Spleen (tissue), 11 donors: ENCODE data around the gene PADI2. TPM values are rescaled to one million over a fixed set of nuclear protein-coding genes. Genes with fewer than 3 reads are reported as not detected.

Experiments used
- DNase-seq: peaks from one replicate; pipeline ENCODE4 v3.0.0-alpha.2; 2020
- H3K27ac ChIP-seq, 8 donors: fragments of 200-600 bp; sonication (generic) in 7 of 8; 1 replicate in 4 of 8; 2 replicates in 4 of 8; pipeline versions ENCODE4 v1.5.0 to v1.8.0; 2016 to 2021; ENCODE audit warnings: inconsistent platforms in 4 of 8, mild to moderate bottlenecking in 4 of 8, moderate library complexity in 1 of 8
- H3K27me3 ChIP-seq, 7 donors: fragments of 200-600 bp; sonication (generic) in 6 of 7; replicated peaks in 1 of 7; 1 replicate in 4 of 7; 2 replicates in 3 of 7; pipeline versions ENCODE4 v1.5.0 to v1.8.0; 2016 to 2021; ENCODE audit warnings: inconsistent platforms in 3 of 7, mild to moderate bottlenecking in 1 of 7
- H3K36me3 ChIP-seq, 6 donors: fragments of 200-600 bp; sonication (generic) in 5 of 6; 1 replicate in 4 of 6; 2 replicates in 2 of 6; pipeline versions ENCODE4 v1.5.0 to v1.8.0; 2016 to 2021; ENCODE audit warnings: inconsistent platforms in 2 of 6
- H3K4me1 ChIP-seq, 6 donors: fragments of 200-600 bp; sonication (generic) in 5 of 6; 1 replicate in 3 of 6; 2 replicates in 3 of 6; pipeline versions ENCODE4 v1.5.0 to v1.8.0; 2016 to 2021; ENCODE audit warnings: inconsistent platforms in 3 of 6
- H3K4me3 ChIP-seq, 8 donors: fragments of 200-600 bp; sonication (generic) in 7 of 8; 1 replicate in 4 of 8; 2 replicates in 4 of 8; pipeline versions ENCODE4 v1.5.0 to v1.8.0; 2016 to 2021; ENCODE audit warnings: inconsistent platforms in 4 of 8, mild to moderate bottlenecking in 4 of 8, moderate library complexity in 2 of 8
- H3K9me3 ChIP-seq, 8 donors: fragments of 200-600 bp; sonication (generic) in 7 of 8; 1 replicate in 4 of 8; 2 replicates in 4 of 8; pipeline versions ENCODE4 v1.5.0 to v1.8.0; 2016 to 2021; ENCODE audit warnings: inconsistent platforms in 4 of 8
- CTCF ChIP-seq, 11 experiments: fragments of 200-600 bp in 7 of 11; fragments of 450-650 bp in 4 of 11; sonication (generic) in 4 of 11; IDR thresholded peaks in 8 of 11; conservative IDR thresholded peaks in 3 of 11; 1 replicate in 7 of 11; 2 replicates in 4 of 11; pipeline versions ENCODE4 v1.4.0 to v1.8.0; 2016 to 2021; ENCODE audit warnings: antibody characterized with exemption in 11 of 11, inconsistent platforms in 4 of 11, mild to moderate bottlenecking in 1 of 11
- POLR2A ChIP-seq, 3 donors: fragments of 450-650 bp; IDR thresholded peaks; one replicate each; pipeline ENCODE4 v1.5.1; 2017; ENCODE audit warnings: antibody characterized with exemption in 3 of 3, mild to moderate bottlenecking in 1 of 3
- POLR2AphosphoS5 ChIP-seq, 3 donors: sonication (generic); formaldehyde crosslinking; IDR thresholded peaks; one replicate each; pipeline ENCODE4 v1.5.1; 2017; ENCODE audit warnings: antibody characterized with exemption in 3 of 3
- WGBS, 5 donors: extraction: QIAGEN DNeasy Blood & Tissue Kit in 3 of 5; methylation state at CpG; one replicate each; pipeline versions ENCODE4 v1.1.5 to v1.1.7; 2013 to 2018; 5-methylcytosine and 5-hydroxymethylcytosine counted together
- intact Hi-C: fragments of 100-400 bp; cut with DNase I; formaldehyde crosslinking; loops from one replicate; pipeline ENCODE4 v1.15.0; 2023; ENCODE audit warnings: low total_unique reads
- polyA plus RNA-seq, 3 donors: library from polyadenylated mRNA; stranded (reverse); fragments of 200-250 nt; gene quantifications; one replicate each; pipeline ENCODE4 v1.2.1, GENCODE V29; 2013
- total RNA-seq, 7 donors: library from RNA; depleted of rRNA in 3 of 7; stranded (reverse); fragments of >200 nt in 3 of 7; fragmentation: NEBNext Ultra II Directional in 4 of 7; extraction: Animal tissue kit (Norgen Biotek cat#: 25700) in 4 of 7; gene quantifications; one replicate each; pipeline versions ENCODE4 v1.1.0 to v1.2.1, GENCODE V29; 2016 to 2021
- donor health status: healthy with polysubstance abuse.
- donor health status: DM: no; HTN: no; CAD: no; lungs with moderate emphysema.
- donor health status: DM: no; HTN: no; CAD: no.
- donor health status: Bipolar disorder and iron deficiency.
- donor health status: healthy.
- donor health status: DM: no; HTN: no; CAD: no.
- donor health status: DM: yes; HTN: yes; CAD: no.

Gene PADI2
- total and polyA plus RNA-seq, 10 donors = 0.50 to 63.6 (median 18.6) TPM

GRCh38 chr1:17089506-17089905 is 29.7 kb downstream of the PADI2 start:
- H3K36me3 ChIP-seq = peaks cover 0 to 91% (median 0%) of the 10 kb centered on the region in 6 donors
- 83 to 91% (median 85%) methylated on average over 12 to 14 of the region's 14 CpGs for WGBS, 5 donors
- no peak overlapping the region for H3K27ac ChIP-seq
- H3K27me3 ChIP-seq = no peaks in the 10 kb centered on the region
- no peaks in the 10 kb centered on the region for H3K9me3 ChIP-seq
- H3K4me3 ChIP-seq = no peak overlapping the region
- TF ChIP-seq POLR2A (IDR thresholded peaks at IDR 0.05) = no peak
- no peak for TF ChIP-seq CTCF (IDR thresholded peaks at IDR 0.05 in 8 of 11, conservative IDR thresholded peaks at IDR 0.05 in 3 of 11)
- no peak for TF ChIP-seq POLR2AphosphoS5 (IDR thresholded peaks at IDR 0.05)
- H3K4me1 ChIP-seq = peaks cover 0 to 14% (median 0%) of the 10 kb centered on the region in 6 donors
- intact Hi-C loops = no loop called here
- DNase-seq = no peak

- no peak for TF ChIP-seq POLR2A (IDR thresholded peaks at IDR 0.05)
- no peak for TF ChIP-seq POLR2AphosphoS5 (IDR thresholded peaks at IDR 0.05)
- no peak for TF ChIP-seq CTCF (IDR thresholded peaks at IDR 0.05 in 8 of 11, conservative IDR thresholded peaks at IDR 0.05 in 3 of 11)
- intact Hi-C loops = no loop called here
Measured at GRCh38 chr1:17086751-17087150, 32.5 kb downstream of the PADI2 start.

GRCh38 chr1:17084787-17085186 is 34.5 kb downstream of the PADI2 start:
- no peak overlapping the region for H3K4me3 ChIP-seq
- no peaks in the 10 kb centered on the region for H3K9me3 ChIP-seq
- 57 to 73% (median 58%) methylated on average over 6 to 10 of the region's 10 CpGs for WGBS, 5 donors
- peaks cover 0 to 88% (median 0%) of the 10 kb centered on the region in 6 donors for H3K36me3 ChIP-seq
- H3K4me1 ChIP-seq = peaks cover 0 to 24% (median 5%) of the 10 kb centered on the region in 6 donors
- DNase-seq = no peak
- H3K27me3 ChIP-seq = no peaks in the 10 kb centered on the region
- intact Hi-C loops = no loop called here
- peak overlapping the region in 1 of 8 donors; percentile 19 for H3K27ac ChIP-seq
- TF ChIP-seq CTCF (IDR thresholded peaks at IDR 0.05 in 8 of 11, conservative IDR thresholded peaks at IDR 0.05 in 3 of 11) (no peak), POLR2A (IDR thresholded peaks at IDR 0.05) (no peak), POLR2AphosphoS5 (IDR thresholded peaks at IDR 0.05) (no peak)

More at GRCh38 chr1:17086751-17087150, 32.5 kb downstream of the PADI2 start:
- WGBS, 5 donors = 64 to 79% (median 64%) methylated on average over 6 of the region's 6 CpGs
- Histone ChIP-seq H3K9me3 (no peaks in the 10 kb centered on the region), H3K27ac (peak overlapping the region in 1 of 8 donors; percentile 21), H3K27me3 (no peaks in the 10 kb centered on the region), H3K36me3 (peaks cover 0 to 88% (median 0%) of the 10 kb centered on the region in 6 donors), H3K4me1 (peaks cover 0 to 20% (median 5%) of the 10 kb centered on the region in 6 donors), H3K4me3 (no peak overlapping the region)
- DNase-seq = no peak

GRCh38 chr1:17082761-17083160 is 36.5 kb downstream of the PADI2 start:
- H3K27ac ChIP-seq = peak overlapping the region in 4 of 8 donors; percentile 1 to 70 (median 63)
- 86 to 93% (median 90%) methylated on average over 3 of the region's 3 CpGs for WGBS, 5 donors
- TF ChIP-seq POLR2A (IDR thresholded peaks at IDR 0.05) = no peak
- H3K27me3 ChIP-seq = no peaks in the 10 kb centered on the region
- intact Hi-C loops = no loop called here
- no peak overlapping the region for H3K4me3 ChIP-seq
- peaks cover 0 to 24% (median 5%) of the 10 kb centered on the region in 6 donors for H3K4me1 ChIP-seq
- DNase-seq = no peak
- H3K9me3 ChIP-seq = no peaks in the 10 kb centered on the region
- peaks cover 0 to 89% (median 0%) of the 10 kb centered on the region in 6 donors for H3K36me3 ChIP-seq
